ENCODE data around the gene CHSY1.

Gene CHSY1, protein sequence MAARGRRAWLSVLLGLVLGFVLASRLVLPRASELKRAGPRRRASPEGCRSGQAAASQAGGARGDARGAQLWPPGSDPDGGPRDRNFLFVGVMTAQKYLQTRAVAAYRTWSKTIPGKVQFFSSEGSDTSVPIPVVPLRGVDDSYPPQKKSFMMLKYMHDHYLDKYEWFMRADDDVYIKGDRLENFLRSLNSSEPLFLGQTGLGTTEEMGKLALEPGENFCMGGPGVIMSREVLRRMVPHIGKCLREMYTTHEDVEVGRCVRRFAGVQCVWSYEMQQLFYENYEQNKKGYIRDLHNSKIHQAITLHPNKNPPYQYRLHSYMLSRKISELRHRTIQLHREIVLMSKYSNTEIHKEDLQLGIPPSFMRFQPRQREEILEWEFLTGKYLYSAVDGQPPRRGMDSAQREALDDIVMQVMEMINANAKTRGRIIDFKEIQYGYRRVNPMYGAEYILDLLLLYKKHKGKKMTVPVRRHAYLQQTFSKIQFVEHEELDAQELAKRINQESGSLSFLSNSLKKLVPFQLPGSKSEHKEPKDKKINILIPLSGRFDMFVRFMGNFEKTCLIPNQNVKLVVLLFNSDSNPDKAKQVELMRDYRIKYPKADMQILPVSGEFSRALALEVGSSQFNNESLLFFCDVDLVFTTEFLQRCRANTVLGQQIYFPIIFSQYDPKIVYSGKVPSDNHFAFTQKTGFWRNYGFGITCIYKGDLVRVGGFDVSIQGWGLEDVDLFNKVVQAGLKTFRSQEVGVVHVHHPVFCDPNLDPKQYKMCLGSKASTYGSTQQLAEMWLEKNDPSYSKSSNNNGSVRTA

DNA sequence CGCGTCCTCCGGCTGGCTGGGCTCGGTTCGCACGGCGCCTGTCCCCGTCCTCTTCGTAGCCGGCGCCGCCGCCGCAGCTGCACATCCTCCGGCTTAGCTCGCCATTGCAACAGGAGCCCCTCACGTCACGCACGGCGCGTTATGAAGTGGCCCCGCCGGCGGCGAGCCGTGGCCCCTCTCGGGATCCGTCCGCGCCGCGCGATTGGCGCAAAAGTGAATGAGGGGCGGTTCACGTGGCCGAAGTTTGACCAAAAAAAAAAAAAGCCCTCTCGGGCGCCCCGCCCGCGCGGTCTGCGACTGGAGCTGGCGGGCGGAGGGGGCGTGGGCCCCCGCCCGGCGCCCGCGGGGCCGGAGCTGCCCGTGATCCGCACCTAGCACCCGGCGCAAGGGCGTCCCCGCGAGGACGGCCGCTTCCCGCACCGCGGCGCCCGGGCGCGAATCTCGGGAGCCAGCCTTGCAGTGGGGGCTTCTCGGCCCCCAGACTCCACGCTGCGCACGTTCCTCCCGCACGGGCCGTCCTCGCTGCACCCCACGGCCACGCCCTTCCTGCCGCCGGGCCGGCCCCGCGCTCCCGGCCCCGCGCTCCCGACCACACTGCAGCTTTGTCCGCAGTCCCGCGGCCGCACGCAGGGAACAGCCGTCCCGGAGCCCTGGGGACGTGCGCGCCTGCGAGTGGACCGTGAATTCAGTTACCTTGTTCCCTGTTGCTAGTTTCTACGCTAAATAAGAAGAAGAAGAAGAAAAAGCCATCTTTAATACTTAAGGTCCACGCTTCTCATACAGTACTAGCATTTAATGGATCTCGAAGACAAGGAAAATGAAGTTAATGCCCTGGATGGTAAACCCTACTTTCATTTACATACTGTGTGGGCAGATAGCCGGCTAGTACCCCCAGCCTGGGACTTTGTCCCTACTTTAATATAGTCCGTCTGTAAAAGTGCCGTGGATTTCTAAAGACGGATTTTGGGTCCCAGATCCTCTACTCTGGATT is at the start of gene CHSY1:
CHSY1 (minus strand) TSS at position 219 of the 991 bp plus-strand sequence. CDS start 592 bp downstream, outside the sequence.
- H3K4me3 ChIP-seq (ENCODE audit: low read length), result peak within 1 kb of the TSS; percentile 86
- TF ChIP-seq, protein P1, sequence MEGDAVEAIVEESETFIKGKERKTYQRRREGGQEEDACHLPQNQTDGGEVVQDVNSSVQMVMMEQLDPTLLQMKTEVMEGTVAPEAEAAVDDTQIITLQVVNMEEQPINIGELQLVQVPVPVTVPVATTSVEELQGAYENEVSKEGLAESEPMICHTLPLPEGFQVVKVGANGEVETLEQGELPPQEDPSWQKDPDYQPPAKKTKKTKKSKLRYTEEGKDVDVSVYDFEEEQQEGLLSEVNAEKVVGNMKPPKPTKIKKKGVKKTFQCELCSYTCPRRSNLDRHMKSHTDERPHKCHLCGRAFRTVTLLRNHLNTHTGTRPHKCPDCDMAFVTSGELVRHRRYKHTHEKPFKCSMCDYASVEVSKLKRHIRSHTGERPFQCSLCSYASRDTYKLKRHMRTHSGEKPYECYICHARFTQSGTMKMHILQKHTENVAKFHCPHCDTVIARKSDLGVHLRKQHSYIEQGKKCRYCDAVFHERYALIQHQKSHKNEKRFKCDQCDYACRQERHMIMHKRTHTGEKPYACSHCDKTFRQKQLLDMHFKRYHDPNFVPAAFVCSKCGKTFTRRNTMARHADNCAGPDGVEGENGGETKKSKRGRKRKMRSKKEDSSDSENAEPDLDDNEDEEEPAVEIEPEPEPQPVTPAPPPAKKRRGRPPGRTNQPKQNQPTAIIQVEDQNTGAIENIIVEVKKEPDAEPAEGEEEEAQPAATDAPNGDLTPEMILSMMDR (conservative IDR thresholded peaks at IDR 0.05; ENCODE audit: low read length), result no peak
- peak; percentile 93 for DNase-seq (ENCODE audit: low read depth)

DNA sequence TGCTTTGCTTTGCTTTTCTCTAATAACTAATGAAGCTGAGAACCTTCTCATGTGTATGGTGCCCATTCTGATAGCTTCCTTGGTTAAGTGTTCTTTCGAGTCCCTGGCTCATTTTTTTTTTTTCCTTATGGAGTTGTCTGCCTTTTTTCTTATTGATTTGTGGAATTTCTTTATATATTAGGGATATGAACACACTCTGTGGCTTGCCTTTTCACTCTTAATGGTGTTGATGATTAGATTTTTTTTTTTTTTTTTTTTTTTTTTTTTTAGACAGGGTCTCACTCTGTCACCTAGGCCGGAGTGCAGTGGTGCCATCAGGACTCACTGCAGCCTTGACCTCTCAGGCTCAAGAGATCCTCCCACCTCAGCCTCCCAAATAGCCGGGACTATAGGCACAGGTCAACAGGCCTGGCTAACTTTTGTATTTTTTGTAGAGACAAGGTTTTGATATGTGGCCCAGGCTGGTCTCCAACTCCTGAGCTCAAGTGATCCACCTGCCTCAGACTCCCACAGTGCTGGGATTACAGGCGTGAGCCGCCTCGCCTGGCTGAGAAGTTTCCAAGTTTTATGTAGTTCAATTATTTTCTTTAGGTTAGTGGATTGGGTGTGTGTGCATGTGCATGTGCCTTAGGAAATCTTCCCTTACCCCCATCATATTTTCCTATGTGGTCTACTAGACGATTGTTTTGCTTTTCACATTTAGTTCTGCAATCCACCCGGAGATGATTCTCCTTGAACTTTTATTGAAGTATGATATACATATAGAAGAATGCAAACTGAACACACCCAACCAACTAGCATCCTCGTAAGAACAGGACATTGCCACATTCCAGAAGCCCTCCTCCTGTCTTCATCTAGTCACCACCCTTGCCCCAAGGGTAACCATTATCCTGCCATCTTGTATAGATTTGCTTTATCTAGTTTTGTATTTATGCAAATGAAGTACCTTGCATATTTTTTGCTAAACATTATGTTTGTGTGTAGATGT is 44.9 kb upstream of the CHSY1 start:
- H3K4me3 ChIP-seq (ENCODE audit: low read length), result peak overlapping the region; percentile 92; the same call in 1 of the 2 replicates
- TF ChIP-seq, protein P1 (conservative IDR thresholded peaks at IDR 0.05; ENCODE audit: low read length), result no peak
- DNase-seq (ENCODE audit: low read depth), result no peak

DNA sequence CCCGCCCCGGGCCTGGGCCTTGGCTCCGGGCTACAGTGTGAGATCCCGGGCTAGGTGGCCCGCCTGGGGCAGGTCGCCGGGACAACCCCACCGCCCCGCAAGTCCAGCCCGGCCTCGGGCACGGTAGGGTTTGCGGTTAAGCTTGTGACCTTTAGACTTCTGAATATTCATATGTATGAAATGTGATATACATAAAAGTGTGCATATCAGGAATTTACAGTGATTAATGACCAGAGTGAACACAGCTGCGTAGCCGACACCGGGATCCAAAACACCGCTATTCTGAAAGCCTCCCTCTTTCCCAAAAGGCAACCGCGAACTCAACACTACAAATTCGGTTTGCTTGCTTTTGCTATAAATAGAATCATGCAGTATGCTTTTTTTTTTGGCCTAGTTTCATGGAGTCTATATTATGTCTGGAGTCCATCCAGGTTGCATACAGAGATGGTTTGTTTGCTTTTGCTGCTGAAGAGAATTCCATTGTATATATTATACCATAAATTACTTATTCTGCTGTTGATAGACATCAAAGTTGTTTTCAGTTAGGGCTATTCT is 43.8 kb upstream of the CHSY1 start:
- H3K4me3 ChIP-seq (ENCODE audit: low read length), result peak overlapping the region; percentile 92
- TF ChIP-seq, protein P1 (conservative IDR thresholded peaks at IDR 0.05; ENCODE audit: low read length), result no peak
- no peak for DNase-seq (ENCODE audit: low read depth)

DNA sequence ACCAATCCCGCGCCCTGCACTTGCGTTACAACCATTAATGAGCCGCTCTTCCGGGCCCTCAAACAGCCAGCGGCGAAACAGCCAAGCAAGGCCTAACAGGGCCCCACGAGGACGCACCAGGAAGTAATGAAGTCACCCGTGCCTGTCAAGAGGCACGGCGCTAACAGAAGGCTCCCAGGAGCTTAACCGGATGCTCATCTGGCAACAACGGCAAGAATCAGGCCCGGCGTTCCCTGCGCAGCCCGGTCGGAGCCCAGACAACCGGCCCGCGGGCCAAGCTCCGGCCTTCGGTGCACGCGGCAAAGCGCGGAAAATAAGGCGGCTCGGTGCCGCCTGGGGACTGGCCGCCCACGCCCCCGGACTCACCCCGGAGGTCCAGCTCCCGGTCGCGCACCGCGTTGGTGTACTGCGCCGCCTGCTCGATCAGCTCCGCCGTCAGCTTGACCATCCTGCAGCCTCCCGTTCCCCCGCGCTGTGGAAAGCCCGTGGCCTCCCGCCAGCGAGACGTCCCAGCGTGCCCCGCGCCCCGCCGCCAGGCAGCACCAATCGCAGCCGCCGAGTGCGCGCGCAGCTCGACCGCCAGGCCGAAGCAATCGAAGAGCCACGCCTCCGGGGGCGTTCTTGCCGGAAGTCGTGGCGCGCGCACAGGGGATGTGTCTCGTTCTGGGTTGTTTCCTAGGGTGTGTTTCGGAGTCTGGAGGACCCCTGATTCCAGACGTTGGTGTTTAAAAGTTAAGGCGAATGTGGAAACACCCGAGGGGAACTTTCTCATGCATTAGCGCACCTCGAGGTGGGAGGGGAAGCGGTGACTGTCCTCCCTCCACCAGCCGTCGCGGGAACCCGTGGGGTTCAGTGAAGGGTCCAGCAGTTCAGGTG is 43.1 kb upstream of the CHSY1 start, which contains the start of gene SNRPA1:
SNRPA1 (minus strand) TSS at position 518 of the 876 bp plus-strand sequence; CDS start at position 448, 70 bp downstream.
- DNase-seq (ENCODE audit: low read depth), result peak; percentile 96
- peak within 1 kb of the TSS; percentile 92 for H3K4me3 ChIP-seq (ENCODE audit: low read length)
- TF ChIP-seq, protein P1 (conservative IDR thresholded peaks at IDR 0.05; ENCODE audit: low read length), result peak; percentile 1; the same call in 1 of the 2 replicates

DNA sequence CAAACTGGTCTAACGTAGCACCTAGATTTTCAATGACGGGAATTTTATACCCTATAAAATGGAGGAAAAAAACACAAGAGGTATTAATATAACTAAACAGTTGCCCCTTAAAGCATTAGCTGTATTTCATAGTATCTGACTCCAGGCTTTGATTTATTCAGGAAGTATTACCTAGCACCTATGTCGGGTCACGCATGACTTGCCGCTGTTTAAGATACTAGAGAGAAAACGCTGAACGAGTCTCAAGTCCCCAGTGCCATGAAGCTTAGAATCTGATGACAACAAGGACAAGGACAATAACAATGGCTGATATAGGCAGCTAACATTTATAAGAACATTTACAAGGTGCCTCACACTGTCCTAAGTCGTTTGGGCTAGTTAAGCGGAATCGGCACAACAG is 41.3 kb upstream of the CHSY1 start:
- H3K4me3 ChIP-seq (ENCODE audit: low read length), result peak overlapping the region; percentile 92
- DNase-seq (ENCODE audit: low read depth), result no peak
- TF ChIP-seq, protein P1 (conservative IDR thresholded peaks at IDR 0.05; ENCODE audit: low read length), result no peak
